Lower leg skin (tissue), 3 donors: Measurements from ENCODE around the gene PREX1.

ENCODE experiments used
- CTCF ChIP-seq, 3 donors: fragments of 450-650 bp; IDR thresholded peaks; one replicate each; pipeline ENCODE4 v1.5.1; 2016; ENCODE audit warnings: antibody characterized with exemption in 3 of 3, mild to moderate bottlenecking in 3 of 3, moderate library complexity in 2 of 3
- POLR2A ChIP-seq, 2 donors: fragments of 450-650 bp; IDR thresholded peaks; one replicate each; pipeline ENCODE4 v1.6.1; 2016 to 2017; ENCODE audit warnings: antibody characterized with exemption in 2 of 2, mild to moderate bottlenecking in 1 of 2, moderate library complexity in 1 of 2

GRCh38 chr20:48709744-48710143 is 118.1 kb downstream of the PREX1 start:
- TF ChIP-seq CTCF (IDR thresholded peaks at IDR 0.05): no peak
- no peak for TF ChIP-seq POLR2A (IDR thresholded peaks at IDR 0.05)
